A549 (cell line): ENCODE results near the gene IFNLR1. TPM values are rescaled to one million over a fixed set of nuclear protein-coding genes. Genes with fewer than 3 reads are reported as not detected.

Experiments used
- ATAC-seq, 2 experiments: fragments of 200-7000 bp in 1 of 2; fragments of >200 bp in 1 of 2; cut with Nextera tagmentation in 1 of 2; cut with Tn5 transposase in 1 of 2; 3 replicates each; pipeline versions ENCODE4 v1.8.0 to v1.9.1; 2018 to 2020; ENCODE audit warnings: mild to moderate bottlenecking in 1 of 2, moderate library complexity in 1 of 2
- CTCF ChIA-PET: fragments of 300-600 bp; sonication (Branson Sonifier 250); formaldehyde crosslinking; extraction: SDS; loops from one replicate; lab custom pipeline; 2021; ENCODE audit warnings: antibody characterized with exemption, inconsistent platforms; lab: Yijun Ruan, JAX
- POLR2A ChIA-PET: fragments of 350-600 bp; formaldehyde crosslinking; extraction: SDS; loops from one replicate; lab custom pipeline; 2021; ENCODE audit warnings: antibody characterized with exemption, inconsistent platforms; lab: Yijun Ruan, JAX
- DNase-seq, 2 experiments: peaks; one replicate each; pipeline versions ENCODE4 v3.0.0 to v3.0.0-alpha.2; 2011 to 2016; ENCODE audit warnings: low read depth in 1 of 2, low spot score in 1 of 2
- FAIRE-seq: peaks from 2 replicates; lab custom pipeline; 2011; peaks lifted over from hg19 to GRCh38; lab: Jason Lieb, UNC
- H3K27ac ChIP-seq, 2 experiments: fragments of >200 bp; sonication (Bioruptor Twin); formaldehyde crosslinking; 3 replicates each; pipeline ENCODE4 v1.5.1; 2016 to 2017
- H3K4me1 ChIP-seq: fragments of >200 bp; sonication (Bioruptor Twin); formaldehyde crosslinking; 3 replicates; pipeline ENCODE4 v1.6.1; 2016
- H3K4me2 ChIP-seq: fragments of >200 bp; sonication (Bioruptor Twin); formaldehyde crosslinking; 3 replicates; pipeline ENCODE4 v1.6.1; 2016
- H3K4me3 ChIP-seq: fragments of >200 bp; sonication (Bioruptor Twin); formaldehyde crosslinking; 3 replicates; pipeline ENCODE4 v1.5.1; 2016
- H3K9me3 ChIP-seq: fragments of >200 bp; sonication (Bioruptor Twin); formaldehyde crosslinking; 3 replicates; pipeline ENCODE4 v1.6.1; 2016
- CBX8 ChIP-seq: fragments of 200-600 bp; sonication (generic); IDR thresholded peaks from 2 replicates; pipeline ENCODE4 v1.6.1; 2016
- CEBPB ChIP-seq, 2 experiments: fragments of >200 bp in 1 of 2; sonication (Bioruptor Twin) in 1 of 2; formaldehyde crosslinking in 1 of 2; IDR thresholded peaks; 2 replicates each; pipeline ENCODE4 v1.6.1; 2012 to 2016
- CHD4 ChIP-seq: fragments of 200-600 bp; sonication (generic); IDR thresholded peaks from 2 replicates; pipeline ENCODE4 v1.6.1; 2016; ENCODE audit warnings: antibody characterized with exemption, mild to moderate bottlenecking, borderline replicate concordance
- EHMT2 ChIP-seq: fragments of 200-600 bp; sonication (generic); IDR thresholded peaks from 2 replicates; pipeline ENCODE4 v1.6.1; 2016; ENCODE audit warnings: antibody characterized with exemption, low read depth, mild to moderate bottlenecking, moderate library complexity
- ESRRA ChIP-seq: fragments of 150-350 bp; IDR thresholded peaks from 2 replicates; pipeline ENCODE4 v1.6.1; 2014; ENCODE audit warnings: mild to moderate bottlenecking, low read length, borderline replicate concordance
- FOSL2 ChIP-seq, 2 experiments: fragments of 450-650 bp in 1 of 2; fragments of >200 bp in 1 of 2; sonication (Bioruptor Twin) in 1 of 2; formaldehyde crosslinking; IDR thresholded peaks; 2 replicates each; pipeline versions ENCODE4 v1.5.0 to v1.6.1; 2016 to 2020; ENCODE audit warnings: mild to moderate bottlenecking in 1 of 2, moderate library complexity in 1 of 2
- GATA3 ChIP-seq: IDR thresholded peaks from 2 replicates; pipeline ENCODE4 v1.6.1; 2012; ENCODE audit warnings: borderline replicate concordance
- JUNB ChIP-seq: fragments of >200 bp; sonication (Bioruptor Twin); formaldehyde crosslinking; IDR thresholded peaks from 2 replicates; pipeline ENCODE4 v1.6.1; 2016
- KDM5A ChIP-seq: fragments of 200-600 bp; sonication (generic); IDR thresholded peaks from 2 replicates; pipeline ENCODE4 v1.6.1; 2016; ENCODE audit warnings: antibody characterized with exemption, mild to moderate bottlenecking
- MAFK ChIP-seq: fragments of 450-650 bp; IDR thresholded peaks from 2 replicates; pipeline ENCODE4 v1.6.1; 2014; ENCODE audit not compliant: partially characterized antibody
- MAZ ChIP-seq: fragments of 150-350 bp; IDR thresholded peaks from 2 replicates; pipeline ENCODE4 v1.6.1; 2014; ENCODE audit warnings: antibody characterized with exemption, low read depth, low read length, borderline replicate concordance
- MYC ChIP-seq: IDR thresholded peaks from 2 replicates; pipeline ENCODE4 v1.6.1; 2012; ENCODE audit warnings: mild to moderate bottlenecking, inconsistent platforms, low read length, improper control_type of control experiment, borderline replicate concordance
- NPAS2 ChIP-seq: fragments of 250-450 bp; sonication (Bioruptor Pico); IDR thresholded peaks from 2 replicates; pipeline ENCODE4 v1.8.0; 2022; ENCODE audit warnings: mild to moderate bottlenecking, moderate library complexity, borderline replicate concordance
- PHF8 ChIP-seq: fragments of 200-600 bp; sonication (generic); IDR thresholded peaks from 2 replicates; pipeline ENCODE4 v1.6.1; 2016; ENCODE audit warnings: low read depth, mild to moderate bottlenecking, antibody characterized with exemption, moderate library complexity, borderline replicate concordance
- POLR2A ChIP-seq: IDR thresholded peaks from 2 replicates; pipeline ENCODE4 v1.6.1; 2012; ENCODE audit warnings: mild to moderate bottlenecking, low read length
- POLR2AphosphoS2 ChIP-seq: conservative IDR thresholded peaks from 2 replicates; pipeline ENCODE4 v1.6.1; 2012; ENCODE audit warnings: low read length, improper control_type of control experiment, inconsistent platforms
- RARB ChIP-seq: fragments of 250-450 bp; sonication (Bioruptor Pico); IDR thresholded peaks from 2 replicates; pipeline ENCODE4 v1.8.0; 2021; ENCODE audit warnings: mild to moderate bottlenecking, moderate library complexity
- RCOR1 ChIP-seq: fragments of 150-350 bp; IDR thresholded peaks from 2 replicates; pipeline ENCODE4 v1.6.1; 2014; ENCODE audit warnings: antibody characterized with exemption, low read length, low read depth
- TP53 ChIP-seq: fragments of 250-450 bp; sonication (Bioruptor Pico); IDR thresholded peaks from 2 replicates; pipeline ENCODE4 v1.5.0; 2021; ENCODE audit warnings: mild to moderate bottlenecking, moderate library complexity
- ZFP36 ChIP-seq: fragments of 450-650 bp; IDR thresholded peaks from 2 replicates; pipeline ENCODE4 v1.6.1; 2014; ENCODE audit warnings: borderline replicate concordance; ENCODE audit not compliant: partially characterized antibody
- WGBS: methylation state at CpG from one replicate; pipeline ENCODE4 v1.1.6; 2017; ENCODE audit errors: missing lambda C conversion rate; 5-methylcytosine and 5-hydroxymethylcytosine counted together
- polyA plus RNA-seq, 4 experiments: library from polyadenylated mRNA; depleted of rRNA in 3 of 4; stranded (reverse); fragments of >200 nt; fragmentation: RNase III in 1 of 4; extraction: RNeasy Plus Mini Kit Qiagen cat#74134 plus additional on column Dnase treatment in 1 of 4; gene quantifications; 2 replicates in 3 of 4; 3 replicates in 1 of 4; pipeline ENCODE4 v1.2.3, GENCODE V29; 2011 to 2017
- TF ChIP-seq, protein P1 (sequence below): fragments of 250-450 bp; sonication (Bioruptor Pico); IDR thresholded peaks from 2 replicates; pipeline ENCODE4 v1.5.0; 2021; ENCODE audit warnings: mild to moderate bottlenecking, moderate library complexity, borderline replicate concordance
- TF ChIP-seq, protein P2 (sequence below): fragments of >200 bp; sonication (Bioruptor Twin); formaldehyde crosslinking; IDR thresholded peaks from 3 replicates; pipeline ENCODE4 v1.5.1; 2016

The IFNLR1 gene
- polyA plus RNA-seq, 2 of the 4 experiments (the other 2 are of a cell fraction), result 0.84 to 1.3 TPM

DNA sequence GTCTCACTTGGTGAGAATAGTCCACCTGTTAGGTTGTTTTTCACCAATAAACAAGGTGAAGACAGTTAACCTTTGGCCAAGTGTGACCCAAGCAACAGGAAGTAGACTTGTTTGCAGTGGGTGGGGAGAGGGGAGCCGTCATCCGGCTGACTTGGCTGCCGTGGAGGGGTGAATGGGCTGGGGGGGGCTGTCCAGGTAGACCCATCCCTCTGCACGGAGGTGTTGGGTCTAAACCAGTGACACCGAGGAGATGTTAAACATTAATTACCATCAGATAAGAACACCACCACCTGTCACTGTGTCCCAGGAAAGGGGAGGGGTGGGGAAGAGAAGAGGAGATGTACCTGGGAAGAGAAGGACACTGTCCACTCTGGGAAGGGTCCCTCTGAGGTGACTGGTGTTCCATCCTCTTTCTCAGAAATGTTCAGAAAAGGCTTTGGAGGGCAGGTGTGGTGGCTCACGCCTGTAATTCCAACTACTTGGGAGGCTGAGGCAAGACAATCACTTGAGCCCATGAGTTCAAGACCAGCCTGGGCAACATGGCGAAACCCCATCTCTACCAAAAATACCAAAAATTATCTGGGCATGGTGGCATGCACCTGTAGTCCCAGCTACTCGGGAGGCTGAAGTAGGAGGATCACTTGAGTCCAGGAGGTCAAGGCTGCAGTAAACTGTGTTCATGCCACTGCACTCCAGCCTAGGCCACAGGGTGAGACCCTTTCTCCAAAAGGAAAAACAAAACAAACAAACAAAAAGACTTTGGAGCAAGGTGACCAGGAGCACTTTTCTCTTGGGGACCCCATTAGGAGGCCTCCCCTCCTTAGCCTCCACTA is 68.5 kb downstream of the IFNLR1 start (continued):
- TF ChIP-seq, protein P1, sequence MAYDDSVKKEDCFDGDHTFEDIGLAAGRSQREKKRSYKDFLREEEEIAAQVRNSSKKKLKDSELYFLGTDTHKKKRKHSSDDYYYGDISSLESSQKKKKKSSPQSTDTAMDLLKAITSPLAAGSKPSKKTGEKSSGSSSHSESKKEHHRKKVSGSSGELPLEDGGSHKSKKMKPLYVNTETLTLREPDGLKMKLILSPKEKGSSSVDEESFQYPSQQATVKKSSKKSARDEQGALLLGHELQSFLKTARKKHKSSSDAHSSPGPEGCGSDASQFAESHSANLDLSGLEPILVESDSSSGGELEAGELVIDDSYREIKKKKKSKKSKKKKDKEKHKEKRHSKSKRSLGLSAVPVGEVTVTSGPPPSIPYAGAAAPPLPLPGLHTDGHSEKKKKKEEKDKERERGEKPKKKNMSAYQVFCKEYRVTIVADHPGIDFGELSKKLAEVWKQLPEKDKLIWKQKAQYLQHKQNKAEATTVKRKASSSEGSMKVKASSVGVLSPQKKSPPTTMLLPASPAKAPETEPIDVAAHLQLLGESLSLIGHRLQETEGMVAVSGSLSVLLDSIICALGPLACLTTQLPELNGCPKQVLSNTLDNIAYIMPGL (CRISPR knock-in tag), result no peak
- TF ChIP-seq POLR2A, result no peak

DNA sequence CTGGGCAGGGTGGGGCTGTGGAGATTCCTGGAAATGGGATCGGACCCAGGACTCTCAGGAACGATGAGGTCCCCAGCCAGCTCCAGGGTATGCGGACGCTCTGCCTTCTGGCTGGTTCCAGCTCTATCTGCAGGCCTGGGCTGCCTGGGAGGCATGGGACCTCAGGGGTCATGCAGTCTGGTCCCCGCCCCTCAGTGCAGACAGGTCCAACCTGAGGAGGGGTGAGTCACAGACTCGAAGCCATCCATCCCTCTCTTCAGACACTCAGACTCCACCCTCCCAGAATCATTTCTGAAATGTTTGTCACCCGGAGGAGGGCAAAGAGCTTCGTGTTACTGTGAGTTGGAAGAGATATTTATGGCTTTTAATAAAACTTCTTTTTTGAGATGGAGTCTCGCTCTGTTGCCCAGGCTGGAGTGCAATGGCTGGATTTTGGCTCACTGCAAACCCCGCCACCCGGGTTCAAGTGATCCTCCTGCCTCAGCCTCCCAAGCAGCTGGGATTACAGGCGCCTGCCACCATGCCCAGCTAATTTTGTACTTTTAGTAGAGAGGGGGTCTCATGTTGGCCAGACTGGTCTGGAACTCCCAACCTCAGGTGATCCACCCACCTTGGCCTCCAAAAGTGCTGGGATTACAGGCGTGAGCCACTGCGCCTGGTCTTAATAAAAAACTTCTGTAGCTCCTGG is 69.2 kb downstream of the IFNLR1 start:
- 61% methylated on average over 14 of the region's 14 CpGs for WGBS
- DNase-seq (peak; percentile 43 to 56), FAIRE-seq (no peak), ATAC-seq (peak; percentile 78 to 86)
- Histone ChIP-seq H3K9me3 (no peaks in the 10 kb centered on the region), H3K4me3 (no peak overlapping the region), H3K4me2 (peak overlapping the region; percentile 47)
- TF ChIP-seq FOSL2 (IDR thresholded peaks at IDR 0.05) (no peak), FOSL2 (CRISPR knock-in tag; IDR thresholded peaks at IDR 0.05) (peak; percentile 33; the same call in 1 of the 2 replicates), MAZ (no peak)
- TF ChIP-seq, protein P1 (CRISPR knock-in tag), result no peak
- TF ChIP-seq, all 56 proteins: peak for 1
- CTCF ChIA-PET, result interaction anchor here (1.0 kb wide), 1 partner anchor 47 kb away, joined by 3 read pairs; no protein-coding TSS in a partner anchor
- H3K4me1 ChIP-seq, result peaks cover 24% of the 10 kb centered on the region
- POLR2A ChIA-PET, result interaction anchor here (1.2 kb wide), 1 partner anchor 9 kb away, joined by 3 read pairs; no protein-coding TSS in a partner anchor
- peak overlapping the region; percentile 39 to 70; a peak in 5 of 6 replicates for H3K27ac ChIP-seq

DNA sequence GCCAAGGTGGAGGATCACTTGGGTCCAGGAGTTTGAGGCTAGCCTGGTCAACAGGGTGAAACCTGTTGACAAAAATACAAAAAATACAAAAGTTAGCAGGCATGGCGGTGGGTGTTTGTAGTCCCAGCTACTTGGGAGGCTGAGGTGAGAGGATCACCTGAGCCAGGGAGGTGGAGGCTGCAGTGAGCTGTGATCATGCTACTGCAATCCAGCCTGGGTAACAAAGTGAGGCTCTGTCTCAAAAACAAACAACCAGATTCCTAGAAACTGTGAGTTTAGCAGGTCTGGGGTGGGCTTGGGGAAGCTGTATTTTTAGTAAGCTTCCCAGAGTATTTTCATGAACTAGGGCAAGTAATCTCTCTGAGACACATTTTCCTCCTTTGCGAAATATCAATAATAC is 70.0 kb downstream of the IFNLR1 start:
- peaks cover 27% of the 10 kb centered on the region for H3K4me1 ChIP-seq
- H3K4me2 ChIP-seq, result peak overlapping the region; percentile 47; the same call in 2 of the 3 replicates
- WGBS, result 92% methylated on average over 2 of the region's 2 CpGs
- no peaks in the 10 kb centered on the region for H3K9me3 ChIP-seq
- POLR2A ChIA-PET, result interaction anchor here (1.2 kb wide), 1 partner anchor 8 kb away, joined by 3 read pairs; no protein-coding TSS in a partner anchor
- CTCF ChIA-PET, result interaction anchor here (1.0 kb wide), 1 partner anchor 46 kb away, joined by 3 read pairs; no protein-coding TSS in a partner anchor
- H3K27ac ChIP-seq, result peak overlapping the region; percentile 39 to 70; a peak in 4 of 6 replicates
- FAIRE-seq, result no peak
- no peak for DNase-seq
- H3K4me3 ChIP-seq, result no peak overlapping the region
- no peak for ATAC-seq
- TF ChIP-seq MYC, result no peak
- TF ChIP-seq EHMT2, result no peak
- TF ChIP-seq NPAS2 (CRISPR knock-in tag), result no peak
- no peak for TF ChIP-seq POLR2AphosphoS2

DNA sequence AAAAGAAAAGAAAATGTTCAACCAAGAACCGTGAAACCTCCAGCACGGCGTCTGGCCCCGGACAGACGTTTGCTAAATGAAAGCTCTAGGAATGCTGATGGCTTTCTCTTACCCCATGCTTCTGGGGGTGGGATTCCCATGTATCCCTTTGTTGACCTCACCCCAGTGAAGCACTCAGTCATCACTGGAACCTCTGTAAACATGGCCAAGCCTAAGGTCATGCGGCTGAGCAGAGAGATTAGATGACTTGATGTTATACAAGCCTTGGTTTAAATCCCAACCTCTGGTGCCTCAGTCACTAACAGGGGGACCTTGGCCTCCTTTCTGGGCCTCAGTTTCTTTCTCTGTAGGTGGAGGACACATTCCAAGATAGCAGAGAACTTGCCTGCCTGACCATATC is 72.3 kb downstream of the IFNLR1 start:
- DNase-seq (no peak), ATAC-seq (no peak), FAIRE-seq (no peak)
- Histone ChIP-seq H3K4me3 (no peak overlapping the region), H3K27ac (no peak overlapping the region), H3K9me3 (no peaks in the 10 kb centered on the region), H3K4me1 (peaks cover 26% of the 10 kb centered on the region), H3K4me2 (no peak overlapping the region)
- CTCF ChIA-PET, result interaction anchor here (0.7 to 5.1 kb wide), 3 partner anchors 40 to 85 kb away, joined by 3 to 28 read pairs (median 4); no protein-coding TSS in a partner anchor
- 85% methylated on average over 6 of the region's 6 CpGs for WGBS
- POLR2A ChIA-PET, result no interaction called here
- TF ChIP-seq EHMT2 (no peak), TP53 (CRISPR knock-in tag) (no peak), JUNB (no peak), CHD4 (no peak), ZFP36 (no peak), RCOR1 (no peak), POLR2AphosphoS2 (no peak), CBX8 (no peak), MAFK (no peak), GATA3 (no peak), CEBPB (IDR thresholded peaks at IDR 0.05) (no peak), ESRRA (no peak), RARB (CRISPR knock-in tag) (no peak), PHF8 (no peak), KDM5A (no peak)
- TF ChIP-seq, protein P2, sequence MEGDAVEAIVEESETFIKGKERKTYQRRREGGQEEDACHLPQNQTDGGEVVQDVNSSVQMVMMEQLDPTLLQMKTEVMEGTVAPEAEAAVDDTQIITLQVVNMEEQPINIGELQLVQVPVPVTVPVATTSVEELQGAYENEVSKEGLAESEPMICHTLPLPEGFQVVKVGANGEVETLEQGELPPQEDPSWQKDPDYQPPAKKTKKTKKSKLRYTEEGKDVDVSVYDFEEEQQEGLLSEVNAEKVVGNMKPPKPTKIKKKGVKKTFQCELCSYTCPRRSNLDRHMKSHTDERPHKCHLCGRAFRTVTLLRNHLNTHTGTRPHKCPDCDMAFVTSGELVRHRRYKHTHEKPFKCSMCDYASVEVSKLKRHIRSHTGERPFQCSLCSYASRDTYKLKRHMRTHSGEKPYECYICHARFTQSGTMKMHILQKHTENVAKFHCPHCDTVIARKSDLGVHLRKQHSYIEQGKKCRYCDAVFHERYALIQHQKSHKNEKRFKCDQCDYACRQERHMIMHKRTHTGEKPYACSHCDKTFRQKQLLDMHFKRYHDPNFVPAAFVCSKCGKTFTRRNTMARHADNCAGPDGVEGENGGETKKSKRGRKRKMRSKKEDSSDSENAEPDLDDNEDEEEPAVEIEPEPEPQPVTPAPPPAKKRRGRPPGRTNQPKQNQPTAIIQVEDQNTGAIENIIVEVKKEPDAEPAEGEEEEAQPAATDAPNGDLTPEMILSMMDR, result no peak
